ENCODE results near the gene EPHA8. TPM values are rescaled to one million over a fixed set of nuclear protein-coding genes. Genes with fewer than 3 reads are reported as not detected.

The EPHA8 gene
- total and polyA plus RNA-seq, 2 of the 13 experiments (the other 11 are each of a cell fraction or from before 2014, with no cell fraction given): not detected

DNA sequence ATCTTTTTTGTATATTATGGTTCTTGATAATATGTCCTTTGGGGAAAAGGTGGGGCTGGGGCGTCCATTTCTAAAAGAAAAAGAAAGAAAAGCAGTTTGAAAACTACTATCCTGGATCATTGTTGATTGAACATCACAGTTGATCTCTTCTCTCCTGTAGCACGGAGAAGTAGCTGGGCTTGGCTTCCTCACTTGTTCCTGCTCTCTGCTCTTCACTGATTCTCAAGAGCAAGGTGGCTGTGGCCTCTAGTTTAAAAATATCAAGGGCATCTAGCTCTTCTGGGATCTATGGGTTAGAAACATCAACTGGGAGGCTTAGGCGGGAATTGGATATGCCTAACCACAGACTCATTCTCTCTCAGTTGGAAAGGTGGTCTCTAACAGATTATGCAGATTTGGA lies 38.1 kb upstream of the EPHA8 start:
- H2AFZ ChIP-seq (ENCODE audit: low read length): no peak overlapping the region
- H3K9ac ChIP-seq (ENCODE audit: insufficient read depth, low read depth, low read length): no peak overlapping the region
- DNase-seq (ENCODE audit: low spot score): no peak
- intact Hi-C loops (cut with micrococcal nuclease; ENCODE audit: unreplicated experiment) (no loop called here), in situ Hi-C loops (cut with HindIII; ENCODE audit: extremely low pct_ligation_motif_present, low pct_unique_long_range_greater_than_20kb) (no loop called here)
- no peak for TF ChIP-seq FOXA3 (CRISPR knock-in tag; IDR thresholded peaks at IDR 0.05)
- TF ChIP-seq SP2 (CRISPR knock-in tag; IDR thresholded peaks at IDR 0.05): no peak
- TF ChIP-seq SPEN (CRISPR knock-in tag; IDR thresholded peaks at IDR 0.05; ENCODE audit: low read depth): no peak
- TF ChIP-seq, protein P1, sequence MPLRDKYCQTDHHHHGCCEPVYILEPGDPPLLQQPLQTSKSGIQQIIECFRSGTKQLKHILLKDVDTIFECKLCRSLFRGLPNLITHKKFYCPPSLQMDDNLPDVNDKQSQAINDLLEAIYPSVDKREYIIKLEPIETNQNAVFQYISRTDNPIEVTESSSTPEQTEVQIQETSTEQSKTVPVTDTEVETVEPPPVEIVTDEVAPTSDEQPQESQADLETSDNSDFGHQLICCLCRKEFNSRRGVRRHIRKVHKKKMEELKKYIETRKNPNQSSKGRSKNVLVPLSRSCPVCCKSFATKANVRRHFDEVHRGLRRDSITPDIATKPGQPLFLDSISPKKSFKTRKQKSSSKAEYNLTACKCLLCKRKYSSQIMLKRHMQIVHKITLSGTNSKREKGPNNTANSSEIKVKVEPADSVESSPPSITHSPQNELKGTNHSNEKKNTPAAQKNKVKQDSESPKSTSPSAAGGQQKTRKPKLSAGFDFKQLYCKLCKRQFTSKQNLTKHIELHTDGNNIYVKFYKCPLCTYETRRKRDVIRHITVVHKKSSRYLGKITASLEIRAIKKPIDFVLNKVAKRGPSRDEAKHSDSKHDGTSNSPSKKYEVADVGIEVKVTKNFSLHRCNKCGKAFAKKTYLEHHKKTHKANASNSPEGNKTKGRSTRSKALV (CRISPR knock-in tag; IDR thresholded peaks at IDR 0.05): no peak
- TF ChIP-seq ARNT2 (CRISPR knock-in tag; IDR thresholded peaks at IDR 0.05; ENCODE audit: low read depth): no peak
- TF ChIP-seq SYNCRIP (IDR thresholded peaks at IDR 0.05; ENCODE audit: insufficient read depth, low read depth, low read length): no peak
- no peak for TF ChIP-seq ZFP41 (CRISPR knock-in tag; IDR thresholded peaks at IDR 0.05; ENCODE audit: borderline replicate concordance)
- no peak for ATAC-seq
- peaks cover 24 to 61% of the 10 kb centered on the region in 2 experiments for H3K36me3 ChIP-seq (replicated peaks in 1 of 2; ENCODE audit: control insufficient read depth in 1 of 2, insufficient read depth in 2 of 2, low read length in 2 of 2)
- H3K27ac ChIP-seq (ENCODE audit: extremely low read length, insufficient read depth, low read length): no peak overlapping the region
- ChIA-PET CTCF (ENCODE audit: low intra/inter-chr PET ratio, low total read pairs) (no interaction called here), POLR2A (no interaction called here)
- WGBS (ENCODE audit: low lambda C conversion rate): 95% methylated on average over 3 of the region's 3 CpGs
- H4K20me1 ChIP-seq (ENCODE audit: insufficient read depth, low read length): no peaks in the 10 kb centered on the region
- no TSS peak for BruUV-seq (replicated peaks)
- H3K4me3 ChIP-seq (replicated peaks in 1 of 3; ENCODE audit: insufficient read depth in 1 of 3, low read depth in 2 of 3, low read length in 3 of 3): no peak overlapping the region
- no peaks in the 10 kb centered on the region for H3K79me2 ChIP-seq (ENCODE audit: insufficient read depth, low read length)
- no peaks in the 10 kb centered on the region for H3K4me1 ChIP-seq (ENCODE audit: insufficient read depth, low read length)
- H3K4me2 ChIP-seq (ENCODE audit: low read depth, low read length): no peak overlapping the region
- H3K9me3 ChIP-seq (ENCODE audit: low read length): no peaks in the 10 kb centered on the region
- no peak for FAIRE-seq
- H3K27me3 ChIP-seq (ENCODE audit: control insufficient read depth in 1 of 2, insufficient read depth in 2 of 2, low read length in 2 of 2): no peaks in the 10 kb centered on the region

- CTCF ChIA-PET (ENCODE audit: low intra/inter-chr PET ratio, low total read pairs): no interaction called here
- Histone ChIP-seq H3K9me3 (ENCODE audit: low read length) (no peaks in the 10 kb centered on the region), H3K4me3 (replicated peaks in 1 of 3; ENCODE audit: insufficient read depth in 1 of 3, low read depth in 2 of 3, low read length in 3 of 3) (no peak overlapping the region), H3K9ac (ENCODE audit: insufficient read depth, low read depth, low read length) (no peak overlapping the region), H3K4me1 (ENCODE audit: insufficient read depth, low read length) (no peaks in the 10 kb centered on the region), H2AFZ (ENCODE audit: low read length) (no peak overlapping the region), H3K4me2 (ENCODE audit: low read depth, low read length) (no peak overlapping the region), H3K79me2 (ENCODE audit: insufficient read depth, low read length) (no peaks in the 10 kb centered on the region), H3K27me3 (ENCODE audit: control insufficient read depth in 1 of 2, insufficient read depth in 2 of 2, low read length in 2 of 2) (no peaks in the 10 kb centered on the region), H3K27ac (ENCODE audit: extremely low read length, insufficient read depth, low read length) (no peak overlapping the region), H3K36me3 (replicated peaks in 1 of 2; ENCODE audit: control insufficient read depth in 1 of 2, insufficient read depth in 2 of 2, low read length in 2 of 2) (peaks cover 24 to 56% of the 10 kb centered on the region in 2 experiments), H4K20me1 (ENCODE audit: insufficient read depth, low read length) (no peaks in the 10 kb centered on the region)
- in situ Hi-C loops (cut with HindIII; ENCODE audit: extremely low pct_ligation_motif_present, low pct_unique_long_range_greater_than_20kb): no loop called here
- FAIRE-seq: no peak
- DNase-seq (ENCODE audit: low spot score): no peak
- ATAC-seq: no peak
- no TSS peak for BruUV-seq (replicated peaks)
- POLR2A ChIA-PET: no interaction called here
- intact Hi-C loops (cut with micrococcal nuclease; ENCODE audit: unreplicated experiment): no loop called here
- WGBS (ENCODE audit: low lambda C conversion rate): 94% methylated on average over 9 of the region's 11 CpGs
- TF ChIP-seq, protein P2, sequence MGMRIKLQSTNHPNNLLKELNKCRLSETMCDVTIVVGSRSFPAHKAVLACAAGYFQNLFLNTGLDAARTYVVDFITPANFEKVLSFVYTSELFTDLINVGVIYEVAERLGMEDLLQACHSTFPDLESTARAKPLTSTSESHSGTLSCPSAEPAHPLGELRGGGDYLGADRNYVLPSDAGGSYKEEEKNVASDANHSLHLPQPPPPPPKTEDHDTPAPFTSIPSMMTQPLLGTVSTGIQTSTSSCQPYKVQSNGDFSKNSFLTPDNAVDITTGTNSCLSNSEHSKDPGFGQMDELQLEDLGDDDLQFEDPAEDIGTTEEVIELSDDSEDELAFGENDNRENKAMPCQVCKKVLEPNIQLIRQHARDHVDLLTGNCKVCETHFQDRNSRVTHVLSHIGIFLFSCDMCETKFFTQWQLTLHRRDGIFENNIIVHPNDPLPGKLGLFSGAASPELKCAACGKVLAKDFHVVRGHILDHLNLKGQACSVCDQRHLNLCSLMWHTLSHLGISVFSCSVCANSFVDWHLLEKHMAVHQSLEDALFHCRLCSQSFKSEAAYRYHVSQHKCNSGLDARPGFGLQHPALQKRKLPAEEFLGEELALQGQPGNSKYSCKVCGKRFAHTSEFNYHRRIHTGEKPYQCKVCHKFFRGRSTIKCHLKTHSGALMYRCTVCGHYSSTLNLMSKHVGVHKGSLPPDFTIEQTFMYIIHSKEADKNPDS (CRISPR knock-in tag; IDR thresholded peaks at IDR 0.05): no peak
- TF ChIP-seq ARNTL (CRISPR knock-in tag; IDR thresholded peaks at IDR 0.05): no peak
- TF ChIP-seq JDP2 (CRISPR knock-in tag; IDR thresholded peaks at IDR 0.05; ENCODE audit: borderline replicate concordance): no peak
- no peak for TF ChIP-seq FOXA3 (CRISPR knock-in tag; IDR thresholded peaks at IDR 0.05)
- no peak for TF ChIP-seq NCOR1 (IDR thresholded peaks at IDR 0.05; ENCODE audit: borderline replicate concordance, low read length)
- no peak for TF ChIP-seq ZNF777 (CRISPR knock-in tag; IDR thresholded peaks at IDR 0.05)
- no peak for TF ChIP-seq ZNF703 (CRISPR knock-in tag; IDR thresholded peaks at IDR 0.05; ENCODE audit: borderline replicate concordance)
- no peak for TF ChIP-seq PAF1 (CRISPR knock-in tag; IDR thresholded peaks at IDR 0.05)
- TF ChIP-seq ZNF580 (CRISPR knock-in tag; IDR thresholded peaks at IDR 0.05; ENCODE audit: borderline replicate concordance, low read depth): no peak
Observed at GRCh38 chr1:22525646-22526045, 37.6 kb upstream of the EPHA8 start.
